ENCODE measurements around the gene RPL15. TPM values are rescaled to one million over a fixed set of nuclear protein-coding genes. Genes with fewer than 3 reads are reported as not detected.
"Not testable (repeated sequence)": the region's sequence is repeated elsewhere in the genome, so short reads cannot be mapped to it uniquely, and the experiment has no call there.

RPL15 gene
- total and polyA plus RNA-seq, 2 donors (not counting 1 experiment from before 2014, with no cell fraction given), result 2,177 to 5,195 TPM

DNA sequence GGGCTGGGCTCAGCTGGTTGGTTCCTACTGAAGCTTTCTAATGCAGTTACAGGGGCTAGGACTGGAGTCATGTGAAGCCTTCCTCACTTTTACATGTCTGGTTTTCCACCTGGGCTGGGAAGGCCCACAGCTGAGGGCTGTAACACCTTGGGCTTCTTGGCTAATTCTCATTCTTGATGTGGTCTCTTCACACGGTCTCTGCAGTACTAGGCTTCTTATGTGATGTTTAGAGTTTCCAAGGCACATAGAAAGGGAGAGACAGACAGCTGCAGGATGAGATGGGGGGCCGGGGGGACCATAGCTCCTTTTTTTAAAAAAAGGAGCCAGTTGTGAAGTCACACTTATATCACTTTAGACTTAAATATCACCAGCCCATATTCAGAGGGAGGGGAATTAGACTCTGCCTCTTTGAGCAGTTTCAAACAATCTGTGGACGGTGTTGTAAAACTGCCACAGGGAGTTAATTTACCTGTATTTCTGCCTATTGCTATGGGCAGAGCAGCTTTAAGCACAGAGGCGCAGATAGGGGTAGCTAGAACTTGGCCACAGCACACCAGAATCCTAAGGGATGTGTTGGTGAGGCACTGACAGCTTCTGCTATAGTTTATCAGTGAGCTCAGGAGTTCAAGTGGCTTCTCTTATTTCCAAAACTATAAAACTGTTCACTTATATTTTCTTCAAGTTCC, 46.8 kb upstream of the RPL15 start:
- peaks cover 32% of the 10 kb centered on the region for H3K4me1 Mint-ChIP-seq

DNA sequence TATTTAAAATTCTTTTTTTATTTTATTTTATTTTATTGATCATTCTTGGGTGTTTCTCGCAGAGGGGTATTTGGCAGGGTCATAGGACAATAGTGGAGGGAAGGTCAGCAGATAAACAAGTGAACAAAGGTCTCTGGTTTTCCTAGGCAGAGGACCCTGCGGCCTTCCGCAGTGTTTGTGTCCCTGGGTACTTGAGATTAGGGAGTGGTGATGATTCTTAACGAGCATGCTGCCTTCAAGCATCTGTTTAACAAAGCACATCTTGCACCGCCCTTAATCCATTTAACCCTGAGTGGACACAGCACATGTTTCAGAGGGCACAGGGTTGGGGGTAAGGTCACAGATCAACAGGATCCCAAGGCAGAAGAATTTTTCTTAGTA, 46.3 kb upstream of the RPL15 start:
- WGBS (ENCODE audit: insufficient coverage), result no CpG with 5 or more reads among the region's 5 CpGs

More for the DNA sequence above, 46.8 kb upstream of the RPL15 start:
- CTCF ChIA-PET, result interaction anchor here (1.5 kb wide), 1 partner anchor 13 kb away, joined by 3 read pairs; no protein-coding TSS in a partner anchor
- intact Hi-C loops (cut with micrococcal nuclease), result loop anchor here (10.0 kb wide), 1 partner anchor 1305 kb away; no protein-coding TSS in a partner anchor
- peaks cover 45% of the 10 kb centered on the region for H4K20me1 ChIP-seq (ENCODE audit: control insufficient read depth, insufficient read depth, low read length, poor library complexity, severe bottlenecking)
- no peak for ATAC-seq (ENCODE audit: low read depth)
- no peak overlapping the region for H2AFZ ChIP-seq (ENCODE audit: insufficient read depth, low read depth, low read length, poor library complexity, severe bottlenecking)
- no peak for TF ChIP-seq EZH2 (IDR thresholded peaks at IDR 0.05; ENCODE audit: borderline replicate concordance, insufficient read depth, low read depth, low read length, poor library complexity, severe bottlenecking)
- TF ChIP-seq, protein P1, sequence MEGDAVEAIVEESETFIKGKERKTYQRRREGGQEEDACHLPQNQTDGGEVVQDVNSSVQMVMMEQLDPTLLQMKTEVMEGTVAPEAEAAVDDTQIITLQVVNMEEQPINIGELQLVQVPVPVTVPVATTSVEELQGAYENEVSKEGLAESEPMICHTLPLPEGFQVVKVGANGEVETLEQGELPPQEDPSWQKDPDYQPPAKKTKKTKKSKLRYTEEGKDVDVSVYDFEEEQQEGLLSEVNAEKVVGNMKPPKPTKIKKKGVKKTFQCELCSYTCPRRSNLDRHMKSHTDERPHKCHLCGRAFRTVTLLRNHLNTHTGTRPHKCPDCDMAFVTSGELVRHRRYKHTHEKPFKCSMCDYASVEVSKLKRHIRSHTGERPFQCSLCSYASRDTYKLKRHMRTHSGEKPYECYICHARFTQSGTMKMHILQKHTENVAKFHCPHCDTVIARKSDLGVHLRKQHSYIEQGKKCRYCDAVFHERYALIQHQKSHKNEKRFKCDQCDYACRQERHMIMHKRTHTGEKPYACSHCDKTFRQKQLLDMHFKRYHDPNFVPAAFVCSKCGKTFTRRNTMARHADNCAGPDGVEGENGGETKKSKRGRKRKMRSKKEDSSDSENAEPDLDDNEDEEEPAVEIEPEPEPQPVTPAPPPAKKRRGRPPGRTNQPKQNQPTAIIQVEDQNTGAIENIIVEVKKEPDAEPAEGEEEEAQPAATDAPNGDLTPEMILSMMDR (IDR thresholded peaks at IDR 0.05), result no peak
- POLR2A ChIA-PET, result interaction anchor here (0.5 kb wide), 1 partner anchor 647 kb away, joined by 3 read pairs; no protein-coding TSS in a partner anchor
- no peak for DNase-seq
- no peaks in the 10 kb centered on the region for H3K9me3 Mint-ChIP-seq (ENCODE audit: insufficient read depth)
- H3K4me3 ChIP-seq (ENCODE audit: control extremely low read depth in 1 of 5, extremely low read depth in 1 of 5, insufficient read depth in 1 of 5, low read depth in 2 of 5, low read length in 4 of 5), result no peak overlapping the region
- H3K27me3 Mint-ChIP-seq, result no peaks in the 10 kb centered on the region
- H3K27ac Mint-ChIP-seq, result no peak overlapping the region
- H3K4me3 Mint-ChIP-seq, result no peak overlapping the region
- H3K27ac ChIP-seq (ENCODE audit: low read length in 2 of 2), result no peak overlapping the region
- no peaks in the 10 kb centered on the region for H3K27me3 ChIP-seq (replicated peaks in 1 of 4; ENCODE audit: control extremely low read depth in 1 of 4, control insufficient read depth in 3 of 4, insufficient read depth in 4 of 4, low read length in 3 of 4)
- peaks cover 68% of the 10 kb centered on the region for H3K79me2 ChIP-seq (ENCODE audit: control insufficient read depth, insufficient read depth, low read length)
- H3K9me3 ChIP-seq (ENCODE audit: control extremely low read depth in 1 of 3, control insufficient read depth in 2 of 3, insufficient read depth in 1 of 3, low read length in 2 of 3), result no peaks in the 10 kb centered on the region
- H3K4me1 ChIP-seq (ENCODE audit: control insufficient read depth in 2 of 2, insufficient read depth in 2 of 2, low read length in 2 of 2), result peaks cover 7 to 10% of the 10 kb centered on the region in 2 donors
- no peak overlapping the region for H3K9ac ChIP-seq (ENCODE audit: low read length)
- WGBS (ENCODE audit: insufficient coverage), result 75% methylated on average over 1 of the region's 4 CpGs
- H3K4me2 ChIP-seq (replicated peaks; ENCODE audit: low read depth, low read length, poor library complexity, severe bottlenecking), result no peak overlapping the region
- H3K36me3 ChIP-seq (replicated peaks in 1 of 2; ENCODE audit: control extremely low read depth in 1 of 2, control insufficient read depth in 1 of 2, extremely low read depth in 1 of 2, insufficient read depth in 2 of 2, low read length in 1 of 2), result no peaks in the 10 kb centered on the region

DNA sequence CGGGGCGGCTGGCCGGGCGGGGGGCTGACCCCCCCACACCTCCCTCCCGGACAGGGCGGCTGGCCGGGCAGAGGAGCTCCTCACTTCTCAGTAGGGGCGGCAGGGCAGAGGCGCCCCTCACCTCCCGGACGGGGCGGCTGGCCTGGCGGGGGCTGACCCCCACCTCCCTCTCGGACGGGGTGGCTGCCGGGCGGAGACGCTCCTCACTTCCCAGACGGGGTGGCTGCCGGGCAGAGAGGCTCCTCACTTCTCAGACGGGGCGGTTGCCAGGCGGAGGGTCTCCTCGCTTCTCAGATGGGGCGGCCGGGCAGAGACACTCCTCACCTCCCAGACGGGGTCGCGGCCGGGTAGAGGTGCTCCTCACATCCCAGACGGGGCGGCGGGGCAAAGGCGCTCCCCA, 45.6 kb upstream of the RPL15 start:
- H3K27me3 Mint-ChIP-seq; H3K4me1 ChIP-seq (ENCODE audit: control insufficient read depth in 2 of 2, insufficient read depth in 2 of 2, low read length in 2 of 2); H3K9me3 ChIP-seq (ENCODE audit: control extremely low read depth in 1 of 3, control insufficient read depth in 2 of 3, insufficient read depth in 1 of 3, low read length in 2 of 3); H3K4me3 ChIP-seq (ENCODE audit: control extremely low read depth in 1 of 5, extremely low read depth in 1 of 5, insufficient read depth in 1 of 5, low read depth in 2 of 5, low read length in 4 of 5); H3K4me3 Mint-ChIP-seq; H3K27ac ChIP-seq (ENCODE audit: low read length in 2 of 2); H2AFZ ChIP-seq (ENCODE audit: insufficient read depth, low read depth, low read length, poor library complexity, severe bottlenecking); H3K9me3 Mint-ChIP-seq (ENCODE audit: insufficient read depth); H3K9ac ChIP-seq (ENCODE audit: low read length); POLR2A ChIA-PET; CTCF ChIA-PET; H3K36me3 ChIP-seq (replicated peaks in 1 of 2; ENCODE audit: control extremely low read depth in 1 of 2, control insufficient read depth in 1 of 2, extremely low read depth in 1 of 2, insufficient read depth in 2 of 2, low read length in 1 of 2); H3K27ac Mint-ChIP-seq; DNase-seq; H3K4me2 ChIP-seq (replicated peaks; ENCODE audit: low read depth, low read length, poor library complexity, severe bottlenecking); ATAC-seq (ENCODE audit: low read depth); H3K27me3 ChIP-seq (replicated peaks in 1 of 4; ENCODE audit: control extremely low read depth in 1 of 4, control insufficient read depth in 3 of 4, insufficient read depth in 4 of 4, low read length in 3 of 4): not testable (repeated sequence)
- peaks cover 31% of the 10 kb centered on the region for H3K4me1 Mint-ChIP-seq
- WGBS (ENCODE audit: insufficient coverage), result 96% methylated on average over 9 of the region's 34 CpGs
- H4K20me1 ChIP-seq (ENCODE audit: control insufficient read depth, insufficient read depth, low read length, poor library complexity, severe bottlenecking), result peaks cover 41% of the 10 kb centered on the region
- intact Hi-C loops (cut with micrococcal nuclease), result loop anchor here (10.0 kb wide), 1 partner anchor 1307 kb away; no protein-coding TSS in a partner anchor
- H3K79me2 ChIP-seq (ENCODE audit: control insufficient read depth, insufficient read depth, low read length), result peaks cover 63% of the 10 kb centered on the region

More for the DNA sequence above, 46.3 kb upstream of the RPL15 start:
- not testable (repeated sequence) for H3K27me3 ChIP-seq (replicated peaks in 1 of 4; ENCODE audit: control extremely low read depth in 1 of 4, control insufficient read depth in 3 of 4, insufficient read depth in 4 of 4, low read length in 3 of 4); H3K27me3 Mint-ChIP-seq; H3K9ac ChIP-seq (ENCODE audit: low read length); H3K27ac ChIP-seq (ENCODE audit: low read length in 2 of 2); H3K4me3 ChIP-seq (ENCODE audit: control extremely low read depth in 1 of 5, extremely low read depth in 1 of 5, insufficient read depth in 1 of 5, low read depth in 2 of 5, low read length in 4 of 5); H3K9me3 Mint-ChIP-seq (ENCODE audit: insufficient read depth); DNase-seq; ATAC-seq (ENCODE audit: low read depth); H2AFZ ChIP-seq (ENCODE audit: insufficient read depth, low read depth, low read length, poor library complexity, severe bottlenecking); H3K9me3 ChIP-seq (ENCODE audit: control extremely low read depth in 1 of 3, control insufficient read depth in 2 of 3, insufficient read depth in 1 of 3, low read length in 2 of 3); H3K4me1 ChIP-seq (ENCODE audit: control insufficient read depth in 2 of 2, insufficient read depth in 2 of 2, low read length in 2 of 2); H3K4me3 Mint-ChIP-seq; H3K27ac Mint-ChIP-seq; H3K4me2 ChIP-seq (replicated peaks; ENCODE audit: low read depth, low read length, poor library complexity, severe bottlenecking); H3K36me3 ChIP-seq (replicated peaks in 1 of 2; ENCODE audit: control extremely low read depth in 1 of 2, control insufficient read depth in 1 of 2, extremely low read depth in 1 of 2, insufficient read depth in 2 of 2, low read length in 1 of 2)
- peaks cover 63% of the 10 kb centered on the region for H3K79me2 ChIP-seq (ENCODE audit: control insufficient read depth, insufficient read depth, low read length)
- peaks cover 40% of the 10 kb centered on the region for H4K20me1 ChIP-seq (ENCODE audit: control insufficient read depth, insufficient read depth, low read length, poor library complexity, severe bottlenecking)
- peaks cover 31% of the 10 kb centered on the region for H3K4me1 Mint-ChIP-seq
- POLR2A ChIA-PET, result interaction anchor here (0.5 kb wide), 1 partner anchor 648 kb away, joined by 3 read pairs; no protein-coding TSS in a partner anchor
- CTCF ChIA-PET, result interaction anchor here (1.5 kb wide), 1 partner anchor 12 kb away, joined by 3 read pairs; no protein-coding TSS in a partner anchor
- intact Hi-C loops (cut with micrococcal nuclease), result loop anchor here (10.0 kb wide), 1 partner anchor 1306 kb away; no protein-coding TSS in a partner anchor
